Coronary artery (tissue), 2 donors: ENCODE measurements around the gene GBA2.

Source experiments
- DNase-seq: peaks from one replicate; pipeline ENCODE4 v3.0.0-alpha.2; 2017; ENCODE audit warnings: low spot score
- H3K27ac ChIP-seq, 2 donors: fragments of 200-600 bp; sonication (generic); one replicate each; pipeline ENCODE4 v1.5.1; 2016 to 2019
- H3K4me3 ChIP-seq: fragments of 200-600 bp; sonication (generic); 2 replicates; pipeline ENCODE4 v1.5.1; 2016; ENCODE audit warnings: mild to moderate bottlenecking, moderate library complexity
- CTCF ChIP-seq: fragments of 200-600 bp; sonication (generic); IDR thresholded peaks from one replicate; pipeline ENCODE4 v1.5.1; 2019; ENCODE audit warnings: antibody characterized with exemption

GBA2 gene

DNA sequence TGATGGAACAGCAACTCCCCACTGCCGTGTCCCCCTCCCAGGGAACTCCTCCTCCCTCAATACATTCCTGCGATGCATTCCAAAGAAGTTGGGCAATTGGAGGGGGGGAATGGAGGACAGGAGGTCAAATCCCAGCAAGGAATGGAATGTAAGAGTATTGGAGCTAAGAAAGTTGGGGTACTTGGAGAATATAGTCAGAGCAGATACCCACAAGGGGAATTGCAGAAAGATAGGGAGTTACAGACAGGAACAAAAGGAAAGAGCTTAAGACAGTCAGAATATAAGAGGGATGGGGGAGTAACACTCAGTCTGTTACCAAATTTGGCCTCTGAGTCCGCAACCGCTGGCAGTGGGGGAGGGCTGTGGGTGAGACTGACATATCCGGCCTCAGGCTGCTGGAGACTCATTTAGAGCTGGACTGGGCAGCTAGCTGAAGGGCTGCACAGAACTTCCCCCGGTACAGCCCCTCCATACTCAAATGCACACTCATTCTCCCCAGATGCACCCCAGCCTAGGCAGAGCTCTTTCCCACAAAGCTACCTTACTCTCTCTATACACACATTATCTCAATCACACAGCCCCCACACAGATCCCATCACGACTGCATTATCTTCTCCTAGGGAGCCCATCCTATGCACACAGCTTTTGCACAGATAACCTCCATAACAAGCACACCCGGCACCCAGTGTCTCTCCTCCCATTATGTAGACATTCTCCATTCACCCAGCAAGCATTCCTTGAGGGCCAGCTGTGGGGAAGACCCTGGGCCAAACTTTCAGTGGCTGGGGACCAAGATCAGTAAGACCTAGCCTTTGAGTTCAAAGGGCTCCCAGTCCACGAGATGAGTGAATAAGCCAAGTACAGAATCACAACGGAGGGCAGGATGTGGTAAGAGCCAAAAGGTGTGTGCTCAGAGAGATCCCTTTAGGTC lies 20.7 kb downstream of the GBA2 start:
- Histone ChIP-seq H3K4me3 (peak overlapping the region; percentile 84), H3K27ac (peak overlapping the region; percentile 97 to 99)
- TF ChIP-seq CTCF: no peak
- peak; percentile 93 for DNase-seq

DNA sequence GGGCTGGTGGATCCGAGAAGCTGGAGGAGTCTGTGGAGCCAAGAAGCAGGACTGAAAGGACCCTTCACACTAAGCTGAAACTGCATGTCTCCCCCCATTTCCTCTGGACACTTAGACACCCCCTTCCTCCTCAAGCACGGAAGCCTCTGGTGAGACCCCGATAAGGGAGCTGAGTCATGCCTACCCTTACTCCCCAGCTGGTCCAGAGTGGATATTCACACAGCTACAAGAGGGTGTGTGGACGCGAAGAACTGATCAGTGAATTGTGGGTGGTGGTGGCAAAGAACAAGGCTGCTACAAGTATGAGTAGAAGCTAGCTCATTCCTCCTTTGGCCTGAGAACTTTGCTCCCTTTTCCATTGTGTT lies 21.4 kb downstream of the GBA2 start:
- no peak for TF ChIP-seq CTCF
- no peak for DNase-seq
- H3K27ac ChIP-seq: peak overlapping the region; percentile 97 to 99
- H3K4me3 ChIP-seq: peak overlapping the region; percentile 84

DNA sequence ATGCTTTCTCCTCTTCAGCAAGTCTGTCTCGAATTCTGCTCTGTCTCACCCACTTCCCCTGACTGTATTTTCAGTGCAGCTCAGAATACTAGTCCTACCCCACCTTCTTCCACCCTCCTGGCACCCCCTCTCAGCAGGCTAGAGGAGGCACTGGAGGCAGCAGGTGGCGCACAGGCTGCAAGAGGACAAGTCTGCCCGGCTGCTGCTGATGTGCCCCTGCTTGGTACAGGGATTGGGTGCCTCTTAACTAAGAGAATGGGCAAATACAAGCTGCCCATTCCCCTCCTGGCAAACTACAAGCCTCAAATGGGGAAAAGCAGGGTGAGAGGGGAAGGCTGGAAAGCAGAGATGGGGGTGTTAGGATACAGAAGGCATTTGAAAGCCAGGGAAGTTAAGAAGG lies 22.1 kb downstream of the GBA2 start:
- no peak for TF ChIP-seq CTCF
- DNase-seq: peak; percentile 91
- Histone ChIP-seq H3K4me3 (peak overlapping the region; percentile 84), H3K27ac (peak overlapping the region; percentile 97 to 99)

DNA sequence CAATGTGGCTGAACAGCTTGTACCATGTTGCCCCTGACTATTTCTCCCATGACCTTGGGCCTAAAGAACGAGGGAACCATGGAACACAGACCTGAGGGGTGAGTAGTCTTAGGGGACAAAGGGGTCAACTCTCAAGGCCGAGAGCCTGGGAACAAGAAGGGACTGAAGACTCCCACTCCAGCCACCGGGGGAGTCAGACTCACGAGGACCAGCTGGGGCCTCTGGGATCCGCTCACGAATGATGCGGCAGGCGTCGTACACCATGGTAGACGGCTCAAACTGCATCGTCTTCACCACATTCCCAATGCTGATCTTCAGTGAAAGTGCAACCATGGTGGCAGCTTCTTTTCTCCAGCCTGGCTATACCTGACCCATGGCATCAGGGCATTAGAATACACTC lies 23.7 kb downstream of the GBA2 start:
- no peak for TF ChIP-seq CTCF
- no peak for DNase-seq
- peak overlapping the region; percentile 27 to 63 for H3K27ac ChIP-seq
- H3K4me3 ChIP-seq: no peak overlapping the region

DNA sequence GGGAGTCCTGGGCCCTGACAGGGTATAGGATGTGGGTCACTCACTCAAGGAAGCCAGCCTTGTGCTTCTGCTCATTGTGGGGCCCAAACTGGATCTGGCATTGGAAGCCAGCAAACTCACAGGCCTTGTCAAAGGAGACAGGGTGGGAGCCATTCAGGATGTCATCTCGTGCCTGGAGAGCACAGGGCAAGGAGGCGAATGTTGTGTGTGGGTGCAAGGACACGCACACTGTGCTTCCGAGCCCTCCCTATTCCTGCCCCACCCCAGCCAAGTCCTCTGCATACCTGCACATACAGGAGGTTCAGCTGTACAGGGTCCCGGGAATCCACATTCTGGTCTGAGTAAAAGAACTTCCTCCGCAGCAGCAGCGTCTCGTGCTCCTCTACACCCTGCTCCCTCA lies 25.1 kb downstream of the GBA2 start:
- Histone ChIP-seq H3K4me3 (no peak overlapping the region), H3K27ac (peak overlapping the region in 1 of 2 donors; percentile 49)
- no peak for TF ChIP-seq CTCF
- DNase-seq: no peak

GRCh38 chr9:35723426-35723825 lies 25.6 kb downstream of the GBA2 start:
- TF ChIP-seq CTCF: no peak
- peak overlapping the region in 1 of 2 donors; percentile 49 for H3K27ac ChIP-seq
- DNase-seq: no peak
- no peak overlapping the region for H3K4me3 ChIP-seq

- TF ChIP-seq CTCF: no peak
- DNase-seq: no peak
Observed at GRCh38 chr9:35719546-35719945, 29.5 kb downstream of the GBA2 start.

More at GRCh38 chr9:35719546-35719945, 29.5 kb downstream of the GBA2 start:
- H3K27ac ChIP-seq: peak overlapping the region in 1 of 2 donors; percentile 13
- no peak overlapping the region for H3K4me3 ChIP-seq
